Dermis microvascular lymphatic vessel endothelial cell (primary cell): ENCODE data around the gene ZMPSTE24. TPM values are rescaled to one million over a fixed set of nuclear protein-coding genes. Genes with fewer than 3 reads are reported as not detected.
"Not testable (repeated sequence)": the region's sequence is repeated elsewhere in the genome, so short reads cannot be mapped to it uniquely, and the experiment has no call there.

Experiments used
- DNase-seq, 2 donors: peaks; one replicate each; pipeline versions ENCODE4 v3.0.0 to v3.0.0-alpha.2; 2010; ENCODE audit warnings: low read depth in 2 of 2
- total RNA-seq: library from RNA; depleted of rRNA; stranded (reverse); fragments of >200 nt; gene quantifications from 2 replicates; pipeline ENCODE4 v1.2.1, GENCODE V29; 2014

The ZMPSTE24 gene
- total RNA-seq, 1 donor from 2014 or later = 51.9 TPM

DNA sequence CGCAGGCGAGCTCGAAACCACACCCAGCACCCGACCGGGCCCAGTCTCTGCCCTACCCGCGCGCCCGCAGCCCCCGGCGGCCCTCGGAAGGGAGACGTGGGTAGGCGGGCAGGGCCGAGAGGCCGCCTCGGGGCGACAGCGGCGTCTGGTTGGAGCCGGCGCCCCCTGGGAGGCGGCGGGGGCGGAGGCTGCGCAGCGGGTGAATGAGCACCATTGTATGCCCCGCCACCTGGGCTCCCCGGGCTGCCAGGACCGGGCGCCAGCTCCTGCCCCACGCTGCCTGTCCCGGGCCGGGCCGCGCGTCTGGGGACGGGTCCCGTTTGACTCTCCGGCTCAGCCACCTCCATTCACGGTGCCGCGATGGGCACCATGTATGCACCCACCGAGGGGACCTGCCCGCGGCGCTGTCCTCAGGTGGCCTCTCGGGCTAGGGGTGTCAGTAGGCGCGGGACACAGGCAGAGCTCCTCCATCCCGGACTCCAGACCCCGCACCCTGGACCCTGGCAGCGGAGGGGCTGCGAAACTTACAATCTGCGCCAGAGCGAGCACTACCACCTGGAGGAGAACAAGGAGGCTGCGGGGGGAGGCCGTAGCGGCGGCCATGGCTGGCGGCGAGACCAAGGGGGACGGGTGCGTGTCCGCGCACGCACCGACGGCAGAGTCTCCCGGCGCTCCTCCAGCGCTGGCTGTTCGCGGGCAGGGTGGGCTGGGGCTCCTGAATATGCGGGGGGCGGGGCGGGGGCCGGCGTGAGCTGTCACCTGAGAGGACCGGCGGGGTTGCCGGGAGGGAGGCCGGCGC, 58.8 kb downstream of the ZMPSTE24 start, which contains the start of gene COL9A2:
TSS of gene COL9A2 (minus strand) at position 692 of the 799 bp plus-strand sequence. CDS start at position 603, 89 bp downstream.
- DNase-seq = peak in 1 of 2 donors; percentile 34

DNA sequence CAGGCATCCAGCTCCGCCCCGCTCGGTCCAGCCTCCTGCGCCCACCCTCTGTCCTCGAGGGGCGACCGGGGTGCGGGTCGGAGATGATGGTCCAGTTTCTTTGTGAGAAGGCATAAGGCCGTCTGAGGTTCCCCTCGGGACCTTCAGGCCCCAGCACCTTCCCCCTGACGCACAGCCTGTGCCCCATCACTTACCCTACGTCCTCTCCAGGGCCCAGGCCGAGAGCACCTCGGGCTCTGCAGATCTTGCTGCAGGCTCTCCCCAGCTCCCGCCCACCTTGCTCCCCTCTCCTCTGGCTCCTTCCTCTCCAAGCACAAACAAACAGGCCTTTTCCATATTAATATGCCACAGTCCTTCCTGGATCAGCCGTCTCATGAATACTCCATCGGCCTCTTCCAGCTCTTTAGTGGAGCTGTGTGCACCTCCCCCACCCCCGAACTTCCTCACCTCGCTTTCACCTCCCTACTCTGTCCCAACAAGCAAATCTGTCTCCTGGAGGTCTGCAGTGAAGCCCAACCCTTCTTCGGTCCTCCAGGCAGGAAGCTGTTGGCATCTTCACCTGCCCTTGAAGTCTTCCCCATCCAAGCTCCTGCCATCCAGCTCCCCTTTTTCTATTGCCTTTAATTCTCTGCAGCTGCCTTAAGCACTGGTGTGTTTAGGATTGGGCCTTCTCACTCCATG, 59.5 kb downstream of the ZMPSTE24 start:
- no peak for DNase-seq

DNA sequence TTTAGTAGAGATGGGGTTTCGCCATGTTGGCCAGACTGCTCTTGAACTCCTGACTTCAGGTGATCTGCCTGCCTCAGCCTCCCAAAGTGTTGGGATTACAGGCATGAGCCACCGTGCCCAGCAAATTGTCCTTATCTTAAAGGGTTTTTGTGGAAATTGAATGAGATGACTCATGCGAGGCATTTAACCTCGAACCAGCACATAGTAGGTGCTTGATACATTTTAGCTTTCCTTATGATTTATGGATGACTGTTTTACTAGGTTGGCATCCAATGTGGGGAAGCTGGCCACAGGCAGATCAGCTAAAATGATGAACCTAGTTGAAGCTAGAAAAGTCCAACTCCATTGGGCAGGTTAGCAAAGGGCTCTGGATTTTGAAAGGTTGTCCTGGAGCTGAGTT, 60.4 kb downstream of the ZMPSTE24 start:
- DNase-seq = no peak

DNA sequence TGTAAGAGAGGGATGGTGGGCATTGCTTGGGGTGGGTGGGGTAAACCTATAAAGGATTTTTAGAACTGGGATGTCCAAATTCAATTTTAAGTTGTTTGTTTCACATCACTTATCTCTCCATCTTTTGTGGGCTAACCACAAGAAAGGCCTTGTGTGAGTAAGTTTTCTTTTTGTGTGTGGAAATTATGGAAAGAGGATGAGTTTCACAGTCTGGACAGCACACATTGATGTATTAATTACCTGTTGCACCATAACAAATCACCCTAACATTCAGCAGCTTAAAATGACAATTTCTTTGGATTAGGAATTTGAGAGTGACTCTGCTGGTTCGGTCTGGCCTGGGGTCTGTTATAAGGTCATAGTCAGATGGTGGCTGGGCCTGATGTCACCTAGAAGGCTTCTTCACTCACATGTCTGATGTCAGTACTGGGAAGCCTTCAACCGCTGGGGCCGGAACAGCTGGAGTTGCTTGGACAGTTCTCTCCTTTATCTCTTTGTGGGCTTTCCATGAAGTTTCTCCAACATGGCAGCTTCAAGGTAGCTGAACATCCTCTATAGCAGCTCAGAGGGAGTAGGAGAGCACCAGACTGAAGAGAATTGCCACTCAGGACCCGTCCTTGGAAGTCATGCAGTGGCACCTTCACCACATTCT, 61.1 kb downstream of the ZMPSTE24 start:
- no peak for DNase-seq

DNA sequence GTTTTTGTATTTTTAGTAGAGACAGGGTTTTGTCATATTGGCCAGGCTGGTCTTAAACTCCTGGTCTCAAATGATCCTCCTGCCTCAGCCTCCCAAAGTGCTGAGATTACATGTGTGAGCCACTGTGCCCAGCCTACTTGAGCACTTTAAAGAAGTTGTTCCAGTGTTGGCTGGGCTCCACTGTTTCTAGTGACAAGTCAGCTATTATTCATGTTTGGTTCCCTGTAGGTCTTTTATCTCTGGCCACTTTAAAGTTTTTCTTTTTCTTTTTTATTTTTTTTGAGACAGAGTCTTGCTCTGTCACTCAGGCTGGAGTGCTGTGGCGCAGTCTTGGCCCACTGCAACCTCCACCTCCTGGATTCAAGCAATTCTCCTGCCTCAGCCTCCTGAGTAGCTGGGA, 73.4 kb downstream of the ZMPSTE24 start:
- not testable (repeated sequence) for DNase-seq

DNA sequence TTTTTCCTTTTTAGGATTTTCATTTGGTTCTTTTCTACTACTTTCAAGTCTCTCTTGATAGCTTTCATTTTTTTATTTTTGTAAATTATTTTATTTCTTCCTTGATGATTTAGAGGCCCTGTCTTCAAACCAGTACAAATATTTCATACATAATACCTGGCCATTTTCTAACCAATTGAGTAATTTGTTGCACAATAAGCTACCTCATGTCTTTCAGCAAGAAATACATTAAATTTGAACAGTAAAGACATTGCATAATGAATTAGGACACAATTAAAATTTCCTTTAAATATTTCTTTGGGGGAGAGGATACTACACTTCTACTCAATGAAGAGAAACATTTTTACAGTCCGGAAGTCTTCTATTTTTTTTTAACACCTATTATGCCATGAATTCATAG, 74.7 kb downstream of the ZMPSTE24 start:
- no peak for DNase-seq

DNA sequence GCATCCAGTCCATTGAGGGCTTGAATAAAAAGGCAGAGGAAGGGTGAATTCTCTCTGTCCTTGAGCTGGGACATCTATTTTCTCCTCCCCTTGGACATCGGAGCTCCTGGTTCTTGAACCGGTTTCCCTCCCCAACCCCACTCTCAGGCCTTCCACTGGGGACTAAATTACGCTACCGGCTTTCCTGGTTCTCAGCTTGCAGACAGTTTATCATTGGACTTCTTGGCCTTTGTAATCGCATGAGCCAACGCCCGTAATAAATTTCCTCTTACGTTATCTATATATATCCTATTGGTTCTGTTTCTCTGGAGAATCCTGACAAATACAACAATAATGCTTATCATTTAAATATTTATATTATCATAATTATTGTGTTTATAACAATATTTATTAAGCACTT, 79.4 kb downstream of the ZMPSTE24 start:
- no peak for DNase-seq

DNA sequence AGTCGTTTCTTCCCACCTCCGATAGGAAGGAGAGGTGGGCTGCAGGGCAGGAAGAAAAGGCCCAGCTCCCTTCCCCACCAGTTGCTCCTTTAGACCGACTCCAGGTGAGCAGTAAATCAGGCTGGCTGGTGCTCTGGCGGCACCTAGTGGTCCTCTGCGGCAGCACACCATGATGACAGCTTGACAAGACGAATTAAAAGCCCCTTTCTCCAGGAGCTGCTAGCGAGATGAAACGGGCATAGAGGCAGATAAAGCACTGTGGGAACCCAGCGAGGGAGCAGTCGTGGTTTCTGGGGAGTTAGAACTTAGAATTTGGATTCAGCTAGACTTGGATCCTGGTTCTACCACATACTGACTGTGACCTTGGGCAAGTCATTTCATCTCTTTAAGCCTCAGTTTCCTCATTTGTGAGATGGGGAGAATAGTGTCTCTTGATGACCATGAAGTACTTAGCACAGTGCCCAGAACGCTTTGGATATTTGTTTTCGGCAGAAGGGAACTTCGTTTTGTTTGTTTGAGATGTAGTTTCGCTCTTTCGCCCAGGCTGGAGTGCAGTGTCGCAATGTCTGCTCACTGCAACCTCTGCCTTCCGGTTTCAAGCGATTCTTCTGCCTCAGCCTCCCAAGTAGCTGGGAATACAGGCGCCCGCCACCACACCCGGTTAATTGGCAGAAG, 80.8 kb downstream of the ZMPSTE24 start:
- peak; percentile 60 to 81 for DNase-seq

DNA sequence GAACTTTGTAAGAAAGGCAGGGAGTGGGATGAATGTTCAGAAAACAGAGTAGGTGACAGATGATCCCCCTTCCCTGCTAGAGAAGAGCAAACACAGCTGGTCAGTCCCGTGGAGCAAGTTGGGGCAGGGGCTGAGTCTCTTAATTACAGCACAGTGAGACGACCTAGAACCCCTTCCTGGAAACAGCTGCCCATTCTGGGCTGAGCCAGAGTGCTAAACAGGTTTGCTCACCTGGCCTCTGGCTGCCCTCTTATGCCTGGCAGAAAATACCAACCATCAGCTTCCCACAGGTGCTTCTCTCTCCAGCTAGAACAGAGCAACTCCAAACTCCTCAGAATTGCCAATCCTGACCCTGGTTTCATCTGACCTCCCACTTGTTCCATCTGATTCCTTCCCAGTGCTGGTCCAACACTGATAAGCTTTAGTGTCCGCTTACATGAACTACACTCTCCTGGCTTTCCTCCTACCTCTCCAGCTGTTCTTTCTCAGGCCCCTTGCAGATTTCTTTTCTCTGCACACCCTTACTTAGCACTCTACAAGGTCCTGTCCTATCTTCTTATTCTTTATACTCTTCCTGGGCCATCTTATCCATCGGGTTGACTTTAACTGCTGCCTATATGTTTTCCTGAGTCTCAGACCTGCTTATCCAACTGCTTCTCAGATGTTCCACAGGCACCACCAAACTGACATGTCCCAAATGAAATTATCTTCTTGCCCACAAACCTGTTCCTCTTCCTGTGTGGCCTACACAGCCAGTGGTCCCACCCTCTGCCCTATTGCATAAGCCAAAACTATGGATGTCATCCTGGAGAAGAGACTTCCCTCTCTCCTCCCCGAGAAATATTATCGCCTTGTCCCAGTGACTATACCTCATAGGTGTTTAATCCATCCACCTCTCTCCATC, 81.6 kb downstream of the ZMPSTE24 start:
- no peak for DNase-seq

DNA sequence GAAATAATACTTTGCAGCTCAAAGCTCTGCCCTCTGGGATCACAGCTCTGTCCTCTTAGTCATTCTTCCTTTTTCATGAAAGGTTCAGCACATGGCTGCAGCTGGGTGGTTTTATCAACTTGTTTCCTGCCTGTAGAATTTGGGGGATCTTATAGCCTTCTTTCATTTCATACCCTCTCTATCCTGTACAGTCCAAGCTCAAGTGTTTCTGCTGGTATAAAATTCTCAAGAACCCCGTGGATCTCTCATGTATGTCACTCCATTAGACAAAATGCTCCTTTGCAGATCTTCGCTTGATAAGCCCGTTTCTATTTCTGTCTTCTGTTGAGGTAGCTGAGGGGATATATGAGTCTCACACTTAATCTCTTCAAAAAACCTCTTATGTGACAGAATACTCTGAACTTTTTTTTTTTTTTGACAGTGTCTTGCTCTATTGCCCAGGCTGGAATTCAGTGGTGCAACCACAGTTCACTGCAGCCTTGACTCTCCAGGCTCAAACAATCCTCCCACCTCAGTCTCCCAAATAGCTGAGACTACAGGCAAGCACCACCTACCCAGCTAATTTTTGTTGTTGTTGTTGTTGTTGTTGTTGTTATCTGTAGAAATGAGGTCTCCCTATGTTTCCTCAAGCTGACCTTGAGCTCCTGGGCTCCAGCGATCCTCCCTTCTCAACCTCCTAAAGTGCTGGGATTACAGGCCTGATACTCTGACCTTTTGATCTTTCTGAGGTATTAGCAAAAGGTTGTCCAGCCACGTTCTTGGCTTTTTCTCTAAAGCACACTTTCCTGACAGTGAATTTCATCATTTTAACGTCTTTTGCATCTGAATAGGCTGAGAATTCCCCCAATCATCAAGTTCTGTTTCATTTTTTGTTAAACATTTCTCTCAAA, 83.7 kb downstream of the ZMPSTE24 start:
- DNase-seq = no peak

DNA sequence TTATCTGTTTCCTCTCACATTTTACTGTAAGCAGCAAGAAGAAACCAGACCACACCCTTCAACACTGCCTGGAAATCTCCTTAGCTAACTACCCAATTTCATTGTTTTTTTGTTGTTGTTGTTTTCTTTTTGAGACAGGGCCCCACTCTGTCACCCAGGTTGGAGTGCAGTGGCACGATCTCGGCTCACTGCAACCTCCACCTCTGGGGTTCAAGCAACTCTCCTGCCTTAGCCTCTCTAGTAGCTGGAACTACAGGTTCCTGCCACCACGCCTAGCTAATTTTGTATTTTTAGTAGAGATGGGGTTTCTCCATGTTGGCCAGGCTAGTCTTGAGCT, 84.3 kb downstream of the ZMPSTE24 start:
- DNase-seq = not testable (repeated sequence)

Other genes with a start within 250 kb of the ZMPSTE24 start
- 364 and 408 TPM in 2 replicates for gene CAP1, start 217.5 kb upstream of the ZMPSTE24 start, total RNA-seq
- 54.9 and 65.6 TPM in 2 replicates for gene PPT1, start 161.0 kb upstream of the ZMPSTE24 start, total RNA-seq
- 14.1 and 17.1 TPM in 2 replicates for gene RLF, start 96.8 kb upstream of the ZMPSTE24 start, total RNA-seq
- gene TMCO2, start 10.3 kb upstream of the ZMPSTE24 start, total RNA-seq = not detected in 2 replicates
- gene COL9A2, start 59.0 kb downstream of the ZMPSTE24 start, total RNA-seq = 0.39 and 0.51 TPM in 2 replicates
- gene SMAP2, start 115.5 kb downstream of the ZMPSTE24 start, total RNA-seq = 3.7 and 4.2 TPM in 2 replicates
- gene ZFP69B, start 192.2 kb downstream of the ZMPSTE24 start, total RNA-seq = 0.77 and 0.89 TPM in 2 replicates
- 1.4 and 1.5 TPM in 2 replicates for gene ZFP69, start 219.1 kb downstream of the ZMPSTE24 start, total RNA-seq